H1 (cell line): ENCODE results near the gene SPCS3. TPM values are rescaled to one million over a fixed set of nuclear protein-coding genes. Genes with fewer than 3 reads are reported as not detected.

ENCODE experiments used
- CBX5 ChIP-seq: fragments of 300-800, 300-1000 bp; sonication (generic); IDR thresholded peaks from 2 replicates; pipeline ENCODE4 v1.7.1; 2016; ENCODE audit warnings: antibody characterized with exemption, low read length, low read depth
- EGR1 ChIP-seq: IDR thresholded peaks from 2 replicates; pipeline ENCODE4 v1.6.1; 2011; ENCODE audit warnings: low read depth, low read length, borderline replicate concordance
- ZNF274 ChIP-seq: IDR thresholded peaks from 2 replicates; pipeline ENCODE4 v1.7.0; 2012; ENCODE audit warnings: low read length, borderline replicate concordance; ENCODE audit errors: extremely low read depth
- polyA plus RNA-seq, 7 experiments: library from polyadenylated mRNA; depleted of rRNA in 3 of 7; stranded (reverse) in 5 of 7; unstranded in 2 of 7; fragments of >200 nt in 5 of 7; fragments of 200-250 nt in 2 of 7; gene quantifications; 1 replicate in 5 of 7; 2 replicates in 1 of 7; 4 replicates in 1 of 7; pipeline versions ENCODE4 v1.2.1 to v1.2.3, GENCODE V29; 2011 to 2013; ENCODE audit warnings: missing spikeins in 2 of 7, mixed read lengths in 2 of 7
- total RNA-seq: library from RNA; stranded (reverse); fragmentation: NEBNext Ultra II Directional; extraction: Animal tissue kit (Norgen Biotek cat#: 25700); gene quantifications from 2 replicates; pipeline ENCODE4 v1.2.1, GENCODE V29; 2021

The SPCS3 gene
- total and polyA plus RNA-seq, 2 of the 8 experiments (the other 6 are each of a cell fraction or from before 2014, with no cell fraction given), result 18.4 to 117 TPM

DNA sequence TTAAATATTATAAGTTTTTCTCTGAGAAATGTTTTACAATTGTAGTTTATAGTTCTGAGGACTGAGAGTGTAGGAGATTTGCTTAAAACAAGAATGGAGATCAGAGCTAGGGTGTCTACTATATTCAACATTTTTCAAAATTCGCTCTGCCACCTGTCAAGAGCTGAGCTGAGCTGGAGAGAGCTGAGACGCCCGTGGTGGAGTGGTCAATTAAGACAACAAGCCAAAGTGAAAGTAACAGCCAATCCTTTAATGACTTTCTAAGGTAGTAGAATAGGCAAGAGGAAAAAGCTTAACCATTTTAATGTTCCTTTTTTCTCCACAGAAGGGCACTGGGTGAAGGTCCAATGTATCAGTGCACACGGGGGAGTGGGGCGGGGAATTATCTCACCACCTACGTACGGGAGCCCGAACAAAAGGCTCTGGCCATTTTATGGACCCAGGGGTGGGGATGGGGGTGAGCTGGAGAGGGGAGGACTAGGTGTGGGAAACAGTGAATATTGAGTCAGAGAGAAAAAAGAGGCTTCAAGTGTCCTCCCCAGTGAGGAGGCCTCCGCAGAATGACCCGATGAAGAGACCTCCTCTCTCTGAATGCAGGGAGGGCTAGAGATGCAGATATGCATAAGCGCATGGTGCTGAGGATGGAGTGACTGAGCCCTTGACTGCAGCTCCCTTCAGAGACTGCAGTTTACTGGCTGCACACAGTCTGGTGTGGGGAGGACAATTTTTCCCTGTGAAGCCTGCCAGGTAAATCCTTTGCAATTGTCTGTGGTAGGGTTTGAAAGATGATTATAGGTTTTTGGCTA lies 60.8 kb downstream of the SPCS3 start (continued):
- no peak for TF ChIP-seq EGR1
- TF ChIP-seq ZNF274, result no peak
- TF ChIP-seq CBX5, result no peak

Other genes starting within 250 kb of the SPCS3 start
- not detected in 2 replicates for gene SPATA4, start 124.4 kb upstream of the SPCS3 start, total RNA-seq
- gene SPATA4, start 124.4 kb upstream of the SPCS3 start, polyA plus RNA-seq (2011; rRNA removed), result not detected in 2 replicates
- gene ASB5, start 50.7 kb upstream of the SPCS3 start, total RNA-seq, result not detected in 2 replicates
- gene ASB5, start 50.7 kb upstream of the SPCS3 start, polyA plus RNA-seq (2011; rRNA removed), result 0.02 TPM in 1 of 2 replicates, not detected in the other